ENCODE results near the gene LZIC. TPM values are rescaled to one million over a fixed set of nuclear protein-coding genes. Genes with fewer than 3 reads are reported as not detected.
A peak's percentile ranks its signal among the peaks of the same experiment; 100 is the strongest.

Gene LZIC
- total and polyA plus RNA-seq, 2 of the 13 experiments (the other 11 are each of a cell fraction or from before 2014, with no cell fraction given) = 25.2 to 71.8 TPM

GRCh38 chr1:9929431-9930385, 13.5 kb downstream of the LZIC start (continued):
- TF ChIP-seq HMGXB4 (CRISPR knock-in tag; IDR thresholded peaks at IDR 0.05; ENCODE audit: borderline replicate concordance in 1 of 2, low read depth in 1 of 2) (peak in 1 of 2 experiments; percentile 27; a peak in 2 of 4 replicates), SYNCRIP (IDR thresholded peaks at IDR 0.05; ENCODE audit: insufficient read depth, low read depth, low read length) (no peak), ZNF382 (CRISPR knock-in tag; IDR thresholded peaks at IDR 0.05; ENCODE audit: borderline replicate concordance) (no peak), E2F5 (CRISPR knock-in tag; conservative IDR thresholded peaks at IDR 0.05) (no peak), TBP (CRISPR knock-in tag; IDR thresholded peaks at IDR 0.05) (no peak), FOSL1 (CRISPR knock-in tag; IDR thresholded peaks at IDR 0.05; ENCODE audit: borderline replicate concordance) (no peak), STAT6 (CRISPR knock-in tag; IDR thresholded peaks at IDR 0.05; ENCODE audit: borderline replicate concordance) (peak; percentile 47; the same call in 1 of the 2 replicates), ZNF607 (CRISPR knock-in tag; IDR thresholded peaks at IDR 0.05; ENCODE audit: borderline replicate concordance) (no peak), UBTF (CRISPR knock-in tag; IDR thresholded peaks at IDR 0.05) (no peak), CAMTA2 (CRISPR knock-in tag; IDR thresholded peaks at IDR 0.05; ENCODE audit: borderline replicate concordance) (no peak), ATF3 (CRISPR knock-in tag; IDR thresholded peaks at IDR 0.05) (no peak), TCF7 (IDR thresholded peaks at IDR 0.05; ENCODE audit: low read depth) (peak; percentile 60; the same call in 1 of the 2 replicates), NR2F1 (CRISPR knock-in tag; IDR thresholded peaks at IDR 0.05) (peak; percentile 56 to 80; a peak in 3 of 4 replicates), IRF1 (CRISPR knock-in tag; IDR thresholded peaks at IDR 0.05; ENCODE audit: low read depth) (no peak), ATF7 (IDR thresholded peaks at IDR 0.05) (no peak), ATF7 (CRISPR knock-in tag; IDR thresholded peaks at IDR 0.05) (no peak), MTF2 (CRISPR knock-in tag; IDR thresholded peaks at IDR 0.05; ENCODE audit: borderline replicate concordance) (no peak)
